ENCODE measurements around the gene TLK2.
"Not testable (repeated sequence)": the region's sequence is repeated elsewhere in the genome, so short reads cannot be mapped to it uniquely, and the experiment has no call there.

TLK2 gene

DNA sequence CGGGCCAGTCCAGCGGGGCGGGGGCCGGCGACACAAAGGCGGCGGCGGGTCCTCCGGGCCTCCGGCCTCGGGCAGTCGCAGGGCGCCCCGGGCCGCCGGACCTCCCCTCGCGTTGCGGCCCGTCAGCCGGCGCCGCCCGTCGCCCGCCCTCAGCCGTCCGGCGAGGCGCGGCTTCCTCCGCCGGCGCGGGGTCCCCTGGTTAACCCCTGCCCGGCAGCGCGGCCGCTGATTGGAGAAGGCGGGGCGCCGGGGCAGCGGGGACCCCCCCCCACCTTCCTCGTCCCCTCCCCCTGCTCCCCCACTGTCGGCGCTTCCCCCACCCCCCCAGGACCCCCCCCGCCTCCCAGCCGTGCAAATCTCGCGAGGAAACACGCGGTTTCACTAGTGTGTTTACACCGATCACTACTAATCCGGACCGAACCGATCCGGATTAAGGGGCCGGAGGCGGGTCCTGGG lies at the start of gene TLK2:
TSS of gene TLK2 (plus strand) at position 402 of the 456 bp plus-strand sequence. CDS start 2,301 bp downstream, outside the sequence.
- DNase-seq: peak; percentile 19

- not testable (repeated sequence) for DNase-seq
Measured at GRCh38 chr17:62435251-62435650, 43.4 kb upstream of the TLK2 start.

DNA sequence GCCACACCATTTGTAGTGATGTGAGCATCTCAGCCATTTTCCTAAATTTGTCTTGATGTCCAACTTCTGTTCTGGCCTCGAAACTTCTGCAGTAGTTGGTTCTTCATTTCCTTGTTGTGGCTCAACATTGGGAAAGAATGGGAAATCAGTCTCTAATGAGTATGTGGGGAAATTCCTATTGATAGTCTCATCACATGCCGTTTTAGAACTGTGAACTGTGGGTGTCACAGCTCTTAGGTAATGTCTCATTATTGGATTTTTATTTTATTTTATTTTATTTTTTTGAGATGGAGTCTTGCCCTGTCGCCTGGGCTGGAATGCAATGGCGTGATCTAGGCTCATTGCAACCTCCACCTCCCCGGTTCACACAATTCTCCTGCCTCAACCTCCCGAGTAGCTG lies 37.4 kb upstream of the TLK2 start:
- not testable (repeated sequence) for DNase-seq

GRCh38 chr17:62444063-62444462 lies 34.6 kb upstream of the TLK2 start:
- no peak for DNase-seq

- DNase-seq: not testable (repeated sequence)
Measured at GRCh38 chr17:62445791-62446190, 32.8 kb upstream of the TLK2 start.

DNA sequence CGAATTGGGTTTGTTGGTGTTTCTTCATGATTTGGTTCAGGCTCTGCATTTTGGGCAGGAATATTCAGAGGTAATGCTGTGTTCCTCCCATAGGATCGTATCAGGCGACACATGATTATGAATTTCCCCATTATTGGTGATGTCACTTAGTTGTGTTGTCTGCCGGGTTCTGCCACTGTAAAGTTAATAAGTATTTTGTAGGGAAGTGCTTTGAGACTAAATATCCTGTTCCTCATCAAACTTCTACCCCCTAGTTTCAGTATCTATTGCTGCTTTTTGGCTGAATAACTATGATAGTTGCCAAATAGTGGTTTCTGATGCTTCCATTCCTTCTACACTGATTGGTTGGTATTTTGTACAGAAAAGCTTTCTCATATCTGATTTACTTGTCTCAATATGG lies 26.4 kb upstream of the TLK2 start:
- DNase-seq: not testable (repeated sequence)

DNA sequence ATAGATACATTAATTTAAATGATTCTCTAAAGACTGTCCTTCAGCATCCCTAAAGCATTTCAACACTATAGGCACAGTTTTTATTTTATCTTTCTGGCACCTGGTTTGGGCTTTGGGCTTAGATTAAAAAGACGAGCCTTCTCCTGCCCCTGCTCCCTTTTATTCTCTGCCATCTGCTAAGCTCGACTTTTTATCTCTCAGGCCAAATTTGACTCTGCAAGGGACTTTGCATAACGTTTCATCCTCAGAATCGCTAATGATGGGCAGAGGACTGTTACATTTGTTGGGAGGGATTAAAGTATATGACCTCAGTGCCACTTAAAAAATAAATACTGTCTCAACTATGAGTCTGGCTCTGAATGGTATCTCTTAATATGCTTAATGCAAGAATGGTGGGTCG lies 25.6 kb upstream of the TLK2 start:
- not testable (repeated sequence) for DNase-seq

GRCh38 chr17:62453656-62454055 lies 25.0 kb upstream of the TLK2 start:
- not testable (repeated sequence) for DNase-seq

GRCh38 chr17:62454111-62454510 lies 24.5 kb upstream of the TLK2 start:
- not testable (repeated sequence) for DNase-seq

DNA sequence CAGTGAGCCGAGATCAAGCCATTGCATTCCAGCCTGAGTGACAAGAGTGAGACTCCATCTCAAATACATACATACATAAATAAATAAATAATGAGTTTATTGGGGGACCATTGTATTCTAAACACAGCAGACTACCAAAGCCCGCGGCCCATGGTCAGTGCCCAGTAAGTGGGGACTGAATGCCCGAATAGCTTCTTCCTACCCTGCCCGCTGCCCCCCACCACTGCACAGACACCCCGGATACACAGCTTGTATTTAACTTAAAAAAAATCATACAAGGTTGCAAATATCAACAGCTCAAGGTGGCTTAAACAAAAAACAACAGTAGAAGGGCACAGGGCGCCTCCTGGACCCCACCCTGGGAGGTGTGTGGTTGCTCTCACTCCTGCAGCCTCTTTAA lies 22.6 kb upstream of the TLK2 start:
- no peak for DNase-seq

GRCh38 chr17:62458483-62458882 lies 20.1 kb upstream of the TLK2 start:
- DNase-seq: not testable (repeated sequence)

GRCh38 chr17:62464422-62464821 lies 14.2 kb upstream of the TLK2 start:
- not testable (repeated sequence) for DNase-seq

GRCh38 chr17:62465271-62465670 lies 13.4 kb upstream of the TLK2 start:
- not testable (repeated sequence) for DNase-seq

- peak; percentile 66 for DNase-seq
Measured at GRCh38 chr17:62470666-62471379, 7.8 kb upstream of the TLK2 start.

GRCh38 chr17:62471380-62471880 lies 7.2 kb upstream of the TLK2 start:
- DNase-seq: not testable (repeated sequence)

DNA sequence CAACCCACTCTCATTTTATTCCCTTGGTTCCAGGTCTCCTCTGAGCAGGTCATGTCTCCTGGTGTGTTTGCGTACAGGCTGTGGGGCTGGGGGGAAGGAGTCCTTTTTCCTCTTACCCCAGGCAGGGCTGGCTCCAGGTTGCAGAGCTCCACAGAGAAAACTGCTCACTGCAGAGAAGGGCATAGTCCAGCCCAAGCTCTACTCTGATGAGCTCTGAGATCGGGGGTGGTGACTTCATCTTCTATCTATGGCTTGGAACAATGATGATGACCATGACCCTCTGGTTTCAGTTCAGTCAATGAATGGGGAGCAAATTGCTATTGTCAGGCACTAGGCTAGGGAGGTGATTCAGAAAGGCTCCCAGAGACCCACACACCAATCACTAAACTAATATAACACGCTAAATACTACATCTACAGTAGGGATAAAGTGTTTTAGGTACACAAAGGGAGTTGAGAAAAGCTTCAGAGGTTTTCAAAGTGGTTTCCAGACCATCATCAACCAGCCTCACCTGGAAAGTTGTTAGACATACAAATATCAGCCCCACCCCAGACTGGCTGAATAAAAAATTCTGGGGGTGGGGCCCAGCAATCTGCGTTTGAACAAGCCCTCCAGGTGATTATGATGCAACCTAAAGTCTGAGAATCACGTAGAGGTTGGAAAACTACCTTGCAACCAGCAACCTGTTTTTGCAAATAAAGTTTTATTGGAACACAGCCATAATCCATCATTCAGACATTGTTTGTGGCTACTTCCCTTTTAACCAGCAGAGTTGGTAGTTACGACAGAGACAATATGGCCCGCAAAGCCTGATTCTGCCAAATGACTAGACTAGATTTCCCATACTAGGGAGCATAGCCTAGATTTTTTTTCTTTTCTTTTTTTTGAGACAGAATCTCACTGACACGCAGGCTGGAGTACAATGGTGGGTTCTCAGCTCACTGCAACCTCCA lies 5.3 kb upstream of the TLK2 start:
- peak; percentile 21 for DNase-seq

DNA sequence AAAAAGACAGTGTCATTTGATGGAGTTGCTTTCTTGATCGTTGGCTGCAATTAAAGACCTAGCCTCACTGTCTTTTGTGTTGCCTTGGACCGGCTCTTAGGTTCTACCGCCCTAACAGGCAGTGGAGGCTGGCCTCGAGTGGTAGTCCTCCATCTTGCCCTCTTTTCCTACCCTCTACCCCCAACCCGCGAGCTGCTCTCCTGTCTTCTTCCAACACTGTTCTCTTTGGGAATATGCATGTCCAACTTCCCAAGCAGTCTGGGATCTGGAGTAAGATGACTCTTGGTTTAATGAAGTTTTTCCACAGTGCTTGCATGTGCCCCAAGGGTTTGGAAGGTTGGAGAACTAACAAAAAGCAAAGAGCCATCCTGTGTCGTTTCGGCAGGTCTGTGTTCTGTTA lies 1.5 kb upstream of the TLK2 start:
- not testable (repeated sequence) for DNase-seq

DNA sequence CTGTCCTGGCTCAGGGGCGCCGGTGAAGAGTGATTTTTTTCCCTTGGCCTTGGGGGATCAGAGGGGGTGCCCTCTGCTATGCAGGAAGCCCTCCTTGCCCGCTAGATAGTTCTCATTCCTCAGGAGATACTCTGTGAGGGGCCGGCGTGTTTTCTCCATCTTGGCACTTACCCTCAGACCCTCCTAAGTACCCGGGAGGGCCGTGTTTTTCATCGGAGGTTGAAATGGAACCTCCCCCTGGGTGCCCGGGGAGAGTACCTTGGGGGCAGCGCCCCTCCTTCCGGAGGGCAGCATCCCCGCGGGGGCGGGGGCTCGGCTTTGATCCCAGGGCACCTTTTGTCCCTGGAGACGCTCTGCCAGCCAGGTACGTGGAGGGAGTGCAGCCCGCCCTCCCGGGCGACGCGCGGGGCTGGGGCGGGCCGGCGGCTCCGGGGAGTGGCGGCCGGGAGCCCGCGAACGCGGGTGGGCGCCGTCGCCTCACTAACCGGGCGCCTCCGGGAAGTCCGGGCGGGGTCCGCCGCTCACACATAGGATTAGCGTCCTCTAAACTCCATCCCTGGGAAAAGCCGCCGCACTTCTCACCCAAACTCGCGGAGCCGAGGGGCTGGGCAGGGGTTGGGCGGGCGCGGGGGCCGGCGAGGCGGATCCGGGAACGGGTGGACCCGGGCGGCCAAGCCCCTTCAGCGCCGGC lies 762 bp upstream of the TLK2 start:
- not testable (repeated sequence) for DNase-seq

DNA sequence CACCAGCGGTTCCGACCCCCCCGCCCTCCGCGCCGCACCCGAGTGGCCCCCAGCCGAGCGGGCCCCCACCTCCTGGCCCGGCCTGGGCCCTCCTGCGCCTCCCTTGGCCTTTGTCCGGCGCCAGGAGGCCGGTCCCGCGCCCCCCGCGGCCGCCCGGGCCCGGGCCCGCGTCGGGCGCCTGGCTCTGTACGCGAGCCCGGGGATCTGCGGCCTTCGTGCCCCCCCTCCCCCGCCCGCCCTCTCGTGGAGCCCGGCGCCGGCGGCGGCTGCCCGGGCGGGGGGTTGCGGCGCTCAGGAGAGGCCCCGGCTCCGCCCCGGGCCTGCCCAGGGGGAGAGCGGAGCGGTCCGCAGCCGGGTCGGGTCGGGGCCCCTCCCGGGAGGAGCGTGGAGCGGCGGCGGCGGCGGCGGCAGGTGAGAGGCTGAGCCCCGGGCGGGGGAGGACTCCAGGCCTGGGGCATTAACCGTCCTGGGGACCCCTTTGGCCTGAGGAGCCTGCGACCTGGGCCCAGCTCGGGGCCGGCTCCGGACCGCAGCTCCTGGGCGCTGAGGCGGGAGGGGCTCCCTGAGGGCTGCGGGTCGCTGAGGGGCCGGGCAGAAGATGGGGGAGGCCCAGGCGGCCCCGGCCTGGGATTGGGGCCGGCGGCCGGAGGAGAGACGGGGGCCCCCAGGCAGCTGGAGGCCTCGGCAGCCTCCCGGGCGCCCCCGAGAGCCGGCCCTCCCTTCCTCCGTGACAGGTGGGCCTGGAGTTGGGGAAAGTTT lies 434 bp downstream of the TLK2 start:
- DNase-seq: not testable (repeated sequence)

- DNase-seq: not testable (repeated sequence)
Measured at GRCh38 chr17:62479639-62480258, 1.1 kb downstream of the TLK2 start.

- not testable (repeated sequence) for DNase-seq
Measured at GRCh38 chr17:62482553-62482952, 3.9 kb downstream of the TLK2 start.
